NK-92 treated with Interleukin-12 subunit alpha and Interleukin-12 subunit beta, amount 100 ng/mL, for 24 hours (cell line): ENCODE measurements around the gene GAB4.
"Not testable (repeated sequence)": the region's sequence is repeated elsewhere in the genome, so short reads cannot be mapped to it uniquely, and the experiment has no call there.

Experiments
- DNase-seq: peaks from one replicate; lab custom pipeline; 2025; lab: John Stamatoyannopoulos, UW

Gene GAB4

GRCh38 chr22:17007852-17008731 lies at the start of gene GAB4:
GAB4 (minus strand) TSS chr22:17008222; CDS start chr22:17008114, 108 bp downstream.
- no peak for DNase-seq

GRCh38 chr22:17056807-17057206 lies 48.8 kb upstream of the GAB4 start:
- DNase-seq: no peak

GRCh38 chr22:17056058-17056457 lies 48.0 kb upstream of the GAB4 start:
- DNase-seq: no peak

GRCh38 chr22:17047656-17048055 lies 39.6 kb upstream of the GAB4 start:
- DNase-seq: no peak

GRCh38 chr22:17046566-17047348 lies 38.7 kb upstream of the GAB4 start:
- no peak for DNase-seq

- DNase-seq: no peak
Measured at GRCh38 chr22:17043521-17043920, 35.5 kb upstream of the GAB4 start.

GRCh38 chr22:17036842-17037711 lies 29.1 kb upstream of the GAB4 start:
- not testable (repeated sequence) for DNase-seq

- not testable (repeated sequence) for DNase-seq
Measured at GRCh38 chr22:17035976-17036841, 28.2 kb upstream of the GAB4 start.

- DNase-seq: no peak
Measured at GRCh38 chr22:17035246-17035645, 27.2 kb upstream of the GAB4 start.

- not testable (repeated sequence) for DNase-seq
Measured at GRCh38 chr22:17034532-17034931, 26.5 kb upstream of the GAB4 start.

- not testable (repeated sequence) for DNase-seq
Measured at GRCh38 chr22:17032277-17032676, 24.3 kb upstream of the GAB4 start.

GRCh38 chr22:17024380-17024779 lies 16.4 kb upstream of the GAB4 start:
- DNase-seq: not testable (repeated sequence)

- DNase-seq: not testable (repeated sequence)
Measured at GRCh38 chr22:17015552-17015951, 7.5 kb upstream of the GAB4 start.

- DNase-seq: not testable (repeated sequence)
Measured at GRCh38 chr22:17014101-17014440, 6.0 kb upstream of the GAB4 start.

- DNase-seq: no peak
Measured at GRCh38 chr22:17013396-17014100, 5.5 kb upstream of the GAB4 start.

GRCh38 chr22:17012267-17012666 lies 4.2 kb upstream of the GAB4 start:
- no peak for DNase-seq

GRCh38 chr22:17009640-17010291 lies 1.7 kb upstream of the GAB4 start:
- no peak for DNase-seq

GRCh38 chr22:17007257-17007656 lies 765 bp downstream of the GAB4 start:
- no peak for DNase-seq

GRCh38 chr22:16989915-16990314 lies 18.1 kb downstream of the GAB4 start:
- no peak for DNase-seq

- DNase-seq: no peak
Measured at GRCh38 chr22:16988257-16988656, 19.8 kb downstream of the GAB4 start.
